ENCODE measurements around the gene S100A14. TPM values are rescaled to one million over a fixed set of nuclear protein-coding genes. Genes with fewer than 3 reads are reported as not detected.

The S100A14 gene
- total and polyA plus RNA-seq, 9 of the 15 experiments (the other 6 are each of a cell fraction or from before 2014, with no cell fraction given), result 0.10 to 0.64 (median 0.24) TPM; not detected in 3

DNA sequence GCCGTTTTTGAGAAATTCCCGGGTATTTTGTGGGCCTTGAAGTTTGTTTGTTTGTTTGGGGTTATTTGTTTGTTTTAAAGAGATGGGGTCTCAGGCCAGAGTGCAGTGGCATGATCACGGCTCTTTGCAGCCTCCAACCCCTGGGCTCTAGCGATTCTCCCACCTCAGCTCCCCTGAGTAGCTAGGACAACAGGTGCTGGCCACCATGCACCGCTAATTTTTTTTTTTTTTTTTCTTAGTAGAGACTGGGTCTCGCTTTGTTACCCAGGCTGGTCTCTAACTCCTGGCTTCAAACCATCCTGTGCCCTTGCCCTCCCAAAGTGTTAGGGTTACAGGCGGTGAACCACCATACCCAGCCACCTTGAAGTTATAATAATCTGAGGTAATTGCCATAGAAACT is 19.7 kb upstream of the S100A14 start:
- H3K27ac ChIP-seq (ENCODE audit: extremely low read depth, low read depth, low read length), result 0 out of 3 replicates have a peak overlapping the region, but pooled peaks have one; percentile 6
- H3K9ac ChIP-seq (ENCODE audit: insufficient read depth in 1 of 2, low read depth in 2 of 2, low read length in 2 of 2), result peak overlapping the region; percentile 90 to 100
- peaks cover 54% of the 10 kb centered on the region for H3K36me3 ChIP-seq (ENCODE audit: control insufficient read depth, insufficient read depth, low read length)
- intact Hi-C loops (cut with micrococcal nuclease) (no loop called here), in situ Hi-C loops (cut with MboI) (no loop called here)
- H3K4me3 ChIP-seq, result peak overlapping the region; percentile 89
- no peaks in the 10 kb centered on the region; the same call in 1 of the 2 replicates for H4K20me1 ChIP-seq (replicated peaks; ENCODE audit: control insufficient read depth, insufficient read depth, low read length)
- H3K27me3 ChIP-seq (ENCODE audit: control insufficient read depth in 2 of 2, insufficient read depth in 2 of 2, low read length in 2 of 2), result no peaks in the 10 kb centered on the region
- POLR2A ChIA-PET, result interaction anchor here (0.6 to 11.6 kb wide), 4 partner anchors 14 to 351 kb away, joined by 3 to 205 read pairs (median 10); no protein-coding TSS in a partner anchor
- DNase-seq (ENCODE audit: extremely low read depth in 1 of 4, low spot score in 3 of 4), result no peak
- no peak for FAIRE-seq
- no peak overlapping the region for H2AFZ ChIP-seq (ENCODE audit: low read depth, low read length)
- peak overlapping the region; percentile 88 for H3K4me2 ChIP-seq (ENCODE audit: insufficient read depth, low read length)
- CTCF ChIA-PET (ENCODE audit: low intra/inter-chr PET ratio), result no interaction called here
- no peaks in the 10 kb centered on the region for H3K9me3 ChIP-seq (replicated peaks; ENCODE audit: control insufficient read depth, insufficient read depth, low read depth, low read length)
- H3K9me1 ChIP-seq (ENCODE audit: control insufficient read depth, insufficient read depth, low read length), result no peaks in the 10 kb centered on the region
- 68% methylated on average over 7 of the region's 7 CpGs for WGBS (ENCODE audit: insufficient coverage, low coverage, missing lambda C conversion rate)
- peaks cover 10 to 13% of the 10 kb centered on the region in 2 experiments; a peak in 4 of 5 replicates for H3K4me1 ChIP-seq (replicated peaks in 1 of 2; ENCODE audit: control insufficient read depth in 2 of 2, insufficient read depth in 2 of 2, low read length in 2 of 2)
- no TSS peak for BruUV-seq (replicated peaks)
- no peak for ATAC-seq
- no peak for TF ChIP-seq ZNF76 (CRISPR knock-in tag; IDR thresholded peaks at IDR 0.05; ENCODE audit: borderline replicate concordance)
- no peak for TF ChIP-seq ID3 (CRISPR knock-in tag; IDR thresholded peaks at IDR 0.05)
- TF ChIP-seq ID3 (tag; IDR thresholded peaks at IDR 0.05), result no peak
- peak; percentile 6; the same call in 1 of the 2 replicates for TF ChIP-seq RBFOX2 (IDR thresholded peaks at IDR 0.05; ENCODE audit: low read depth, low read length)
- no peak for TF ChIP-seq DIDO1 (tag; IDR thresholded peaks at IDR 0.05; ENCODE audit: low read depth)
- no peak for TF ChIP-seq DACH1 (IDR thresholded peaks at IDR 0.05; ENCODE audit: partially characterized antibody)
- no peak for TF ChIP-seq IFI16 (CRISPR knock-in tag; IDR thresholded peaks at IDR 0.05)
- peaks cover 56% of the 10 kb centered on the region for H3K79me2 ChIP-seq (ENCODE audit: control insufficient read depth, insufficient read depth, low read length)

Measured in K562 (cell line).